HG02973 (cell line): Measurements from ENCODE around the gene CLDN24.

Experiments used
- ATAC-seq: cut with Tn5 transposase; IDR thresholded peaks from one replicate; pipeline ENCODE4 v1.9.1; 2021; ENCODE audit warnings: moderate library complexity; ENCODE audit not compliant: unreplicated experiment

The CLDN24 gene

GRCh38 chr4:183322326-183322725 lies at the start of gene CLDN24:
Gene CLDN24 (minus strand): TSS chr4:183322426. CDS start chr4:183322426, 0 bp downstream.
- ATAC-seq, result no peak

DNA sequence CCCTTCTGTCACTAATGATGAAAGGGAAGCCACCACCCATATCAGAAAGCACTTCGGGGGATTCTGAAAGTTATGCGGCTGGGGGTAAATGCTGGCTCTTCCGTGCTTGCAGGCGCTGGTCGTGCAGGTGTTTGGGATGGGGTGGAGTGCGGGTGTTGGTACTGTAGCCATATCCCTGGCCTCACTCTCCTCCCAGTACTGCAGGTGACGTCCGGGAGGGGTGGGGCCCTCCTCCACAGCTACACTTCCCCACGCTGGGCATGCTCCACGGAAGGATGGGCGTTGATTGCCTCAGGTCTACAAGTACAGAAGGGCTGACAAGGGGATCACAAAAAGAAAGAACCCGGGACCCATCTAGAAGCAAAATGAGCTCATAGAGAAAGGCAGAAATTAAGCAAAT lies 48.6 kb upstream of the CLDN24 start:
- no peak for ATAC-seq

- no peak for ATAC-seq
Measured at GRCh38 chr4:183369073-183369472, 46.8 kb upstream of the CLDN24 start.

- no peak for ATAC-seq
Measured at GRCh38 chr4:183366206-183366835, 44.1 kb upstream of the CLDN24 start.

GRCh38 chr4:183364025-183364424 lies 41.8 kb upstream of the CLDN24 start:
- no peak for ATAC-seq

DNA sequence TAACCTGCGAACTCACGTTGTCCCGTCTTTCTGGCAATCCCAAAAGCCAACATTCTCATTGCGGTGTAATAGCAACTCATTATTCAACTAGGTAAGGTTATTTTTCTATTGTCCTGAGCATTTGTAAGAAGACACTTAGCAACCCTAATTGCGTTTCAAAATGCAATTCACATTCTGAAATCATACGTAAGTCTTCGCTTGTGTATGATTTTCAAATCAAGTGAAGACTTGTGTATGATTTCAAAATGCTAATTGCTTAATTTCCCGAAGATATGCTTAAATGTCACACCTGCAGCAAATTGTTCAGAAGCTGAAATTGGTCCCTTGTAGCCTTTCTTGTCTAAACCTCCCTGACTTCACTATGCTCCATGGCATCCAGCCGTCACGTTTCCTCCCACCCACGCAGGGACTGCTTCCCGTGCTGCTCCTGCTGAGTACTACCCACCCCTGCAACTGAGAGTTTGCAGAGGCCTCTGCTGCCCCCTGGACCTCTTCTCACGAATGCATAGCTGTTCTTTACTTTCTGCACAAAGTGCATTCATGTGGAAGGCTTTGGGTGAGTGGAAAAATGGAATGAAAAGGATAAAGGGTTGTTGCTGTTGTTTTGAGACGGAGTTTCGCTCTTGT lies 40.8 kb upstream of the CLDN24 start:
- ATAC-seq, result no peak

- no peak for ATAC-seq
Measured at GRCh38 chr4:183362036-183362435, 39.8 kb upstream of the CLDN24 start.

GRCh38 chr4:183360161-183360919 lies 38.1 kb upstream of the CLDN24 start:
- no peak for ATAC-seq

- no peak for ATAC-seq
Measured at GRCh38 chr4:183358215-183358755, 36.1 kb upstream of the CLDN24 start.

DNA sequence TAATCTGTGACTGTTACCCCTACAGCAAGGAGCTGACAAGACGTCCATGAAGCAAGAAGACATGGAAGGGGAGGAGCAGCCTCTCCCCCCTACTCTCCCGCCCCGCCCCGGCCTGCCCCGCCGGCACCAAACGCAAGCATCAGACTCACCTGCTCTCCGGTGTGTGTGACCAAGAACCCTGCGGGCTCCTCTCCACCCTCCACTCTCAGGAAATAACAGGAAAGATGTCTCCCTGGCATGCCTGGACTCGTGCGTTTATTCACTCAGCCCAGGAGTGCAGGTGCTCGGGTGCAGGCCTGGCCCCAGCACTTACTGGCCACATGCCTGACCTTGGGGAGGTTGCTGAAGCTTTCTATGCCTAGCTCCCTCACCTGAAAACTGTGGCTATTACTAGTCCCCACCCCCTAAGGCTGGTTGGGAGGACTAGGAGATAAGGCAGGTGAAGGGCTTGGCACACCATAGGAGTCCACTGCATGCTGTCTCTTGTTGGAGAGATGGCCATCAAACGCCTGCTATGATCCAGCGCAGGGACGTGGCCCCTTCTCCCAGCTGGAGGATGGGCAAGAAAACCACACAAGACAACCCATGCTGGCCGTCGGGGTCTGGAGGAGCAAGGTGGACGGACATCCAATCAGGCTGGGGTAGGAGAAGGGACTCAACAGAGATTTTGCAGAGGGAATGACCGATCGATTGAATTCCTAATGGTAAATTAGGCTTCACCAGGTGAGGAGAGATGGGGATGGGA lies 34.9 kb upstream of the CLDN24 start:
- ATAC-seq, result no peak

DNA sequence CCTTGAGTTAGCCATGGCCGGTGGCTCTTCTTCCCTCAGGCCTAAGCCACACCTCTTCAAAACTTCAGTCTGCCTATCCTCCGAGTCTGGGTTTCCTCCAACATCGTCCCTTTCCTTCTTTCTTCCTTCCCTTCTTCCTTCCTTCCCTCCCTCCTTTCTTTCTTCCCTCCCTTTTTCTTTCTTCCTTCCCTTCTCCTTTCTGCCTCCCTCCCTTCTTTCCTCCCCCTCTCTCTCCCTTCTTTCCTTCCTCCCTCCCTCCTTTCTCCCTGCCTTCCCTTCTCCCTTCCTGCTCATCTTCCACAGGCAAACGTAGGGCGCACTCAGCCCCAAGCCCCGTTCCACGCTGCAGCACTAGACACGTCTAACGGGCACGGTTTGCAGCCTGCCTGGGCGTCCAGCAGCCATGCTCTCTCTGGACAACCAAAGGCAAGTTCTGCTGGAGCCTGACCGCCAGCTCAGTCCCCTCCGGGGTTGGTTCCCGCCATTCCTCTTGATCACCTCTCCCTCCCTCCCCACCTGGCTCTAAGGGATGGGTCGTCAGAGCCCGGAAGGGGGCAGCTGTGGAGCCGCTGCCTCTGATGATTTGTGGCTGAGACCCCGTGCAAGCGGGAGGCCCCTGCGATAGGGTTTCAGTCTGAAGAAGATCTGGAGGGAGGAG lies 34.1 kb upstream of the CLDN24 start:
- ATAC-seq, result no peak

- ATAC-seq, result no peak
Measured at GRCh38 chr4:183355405-183355804, 33.2 kb upstream of the CLDN24 start.

GRCh38 chr4:183354219-183354618 lies 32.0 kb upstream of the CLDN24 start:
- no peak for ATAC-seq

- ATAC-seq, result no peak
Measured at GRCh38 chr4:183353557-183353956, 31.3 kb upstream of the CLDN24 start.

GRCh38 chr4:183352546-183352945 lies 30.3 kb upstream of the CLDN24 start:
- no peak for ATAC-seq

DNA sequence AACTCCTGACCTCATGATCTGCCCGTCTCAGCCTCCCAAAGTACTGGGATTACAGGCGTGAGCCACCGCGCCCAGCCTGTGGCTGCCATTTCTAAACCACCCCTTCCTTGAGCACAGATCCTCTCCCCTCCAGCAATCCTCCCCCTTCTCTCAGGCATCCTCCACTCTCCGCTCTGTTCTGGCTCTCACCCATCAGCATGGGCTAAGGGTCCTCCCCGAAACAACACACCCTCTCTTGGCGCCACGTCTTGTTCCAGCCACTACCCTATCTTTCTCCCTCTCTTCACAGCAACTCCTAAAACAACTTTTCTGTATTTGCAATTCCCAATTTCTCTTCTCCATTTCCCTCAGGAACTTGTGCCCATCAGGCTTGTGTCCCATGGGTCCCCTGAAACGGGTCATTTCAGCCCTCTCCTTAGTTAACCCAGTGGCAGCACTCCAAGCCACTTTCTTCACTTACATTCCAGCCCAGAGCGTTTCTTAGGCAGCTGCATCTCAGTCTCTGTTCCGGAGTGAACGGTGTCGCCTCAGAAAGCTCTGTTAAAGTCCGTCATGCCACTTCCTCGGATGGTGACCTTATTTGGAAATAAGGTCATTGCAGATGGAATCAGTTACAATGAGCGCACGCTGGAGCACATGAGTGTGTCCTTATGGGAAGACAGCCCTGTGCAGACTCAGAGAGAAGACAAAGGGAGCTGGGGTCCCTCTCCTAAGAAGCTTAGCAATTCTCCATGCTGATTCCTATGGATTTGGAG lies 28.3 kb upstream of the CLDN24 start:
- no peak for ATAC-seq

- ATAC-seq, result no peak
Measured at GRCh38 chr4:183349673-183350072, 27.4 kb upstream of the CLDN24 start.

- no peak for ATAC-seq
Measured at GRCh38 chr4:183348706-183349659, 26.8 kb upstream of the CLDN24 start.

DNA sequence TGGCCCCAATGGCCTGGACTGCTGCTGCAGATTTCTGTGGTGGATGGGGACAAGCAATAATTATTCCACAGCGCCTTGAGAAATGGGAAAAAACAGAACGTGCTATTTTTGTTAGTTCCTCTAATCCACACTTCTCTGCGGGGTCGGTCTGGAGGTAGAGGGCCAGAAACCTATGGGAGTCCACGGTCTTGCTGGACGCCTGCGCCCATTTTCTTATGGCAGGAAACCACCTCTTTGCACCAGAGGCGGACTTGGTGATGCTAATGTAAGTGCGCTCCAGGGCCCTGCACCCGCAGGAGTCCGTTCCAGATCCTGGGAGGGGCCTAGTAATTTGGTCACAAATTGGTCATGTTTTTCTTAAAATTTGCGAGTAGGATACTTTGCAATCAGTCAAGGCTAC lies 25.9 kb upstream of the CLDN24 start:
- ATAC-seq, result no peak
